Endothelial cell of umbilical vein (primary cell): ENCODE measurements around the gene BANK1.

ENCODE experiments used
- CTCF ChIP-seq, 2 donors: IDR thresholded peaks; 1 replicate in 1 of 2; 2 replicates in 1 of 2; pipeline ENCODE4 v1.5.1; 2011; ENCODE audit warnings: low read length in 2 of 2, mild to moderate bottlenecking in 2 of 2, moderate library complexity in 2 of 2, control low read depth in 1 of 2, inconsistent platforms in 1 of 2, low read depth in 1 of 2; ENCODE audit not compliant: insufficient read depth in 1 of 2; ENCODE audit errors: extremely low read depth in 1 of 2
- EZH2 ChIP-seq: IDR thresholded peaks from 2 replicates; pipeline ENCODE4 v1.6.1; 2012; ENCODE audit warnings: borderline replicate concordance, low read depth, mild to moderate bottlenecking, moderate library complexity, low read length, inconsistent platforms; ENCODE audit not compliant: severe bottlenecking
- FOS ChIP-seq: IDR thresholded peaks from 2 replicates; pipeline ENCODE4 v1.6.1; 2011; ENCODE audit warnings: mild to moderate bottlenecking, low read length, moderate library complexity, borderline replicate concordance; ENCODE audit not compliant: insufficient read depth
- GATA2 ChIP-seq: IDR thresholded peaks from 2 replicates; pipeline ENCODE4 v1.7.0; 2011; ENCODE audit warnings: low read depth, mild to moderate bottlenecking, moderate library complexity, mixed read lengths, low read length; ENCODE audit not compliant: insufficient read length, insufficient read depth
- JUN ChIP-seq: IDR thresholded peaks from 2 replicates; pipeline ENCODE4 v1.6.1; 2011; ENCODE audit warnings: borderline replicate concordance, low read depth; ENCODE audit not compliant: insufficient read length, insufficient read depth
- MAX ChIP-seq: IDR thresholded peaks from 2 replicates; pipeline ENCODE4 v1.6.1; 2011; ENCODE audit not compliant: insufficient read depth, insufficient read length
- MYC ChIP-seq: IDR thresholded peaks from one replicate; pipeline ENCODE4 v1.6.1; 2011; ENCODE audit warnings: mild to moderate bottlenecking, low read depth, low read length
- POLR2A ChIP-seq: IDR thresholded peaks from 2 replicates; pipeline ENCODE4 v1.6.1; 2012; ENCODE audit warnings: low read depth, mild to moderate bottlenecking, control low read depth, low read length
- POLR2AphosphoS5 ChIP-seq: IDR thresholded peaks from 2 replicates; pipeline ENCODE4 v1.6.1; 2012; ENCODE audit warnings: low read depth, mild to moderate bottlenecking, control low read depth, low read length, moderate library complexity; ENCODE audit not compliant: insufficient read depth

- TF ChIP-seq CTCF (IDR thresholded peaks at IDR 0.05; ENCODE audit: extremely low read depth in 1 of 2, insufficient read depth in 1 of 2, low read depth in 1 of 2, low read length in 2 of 2): no peak
- TF ChIP-seq MAX: no peak
- TF ChIP-seq POLR2A: no peak
- no peak for TF ChIP-seq JUN
- no peak for TF ChIP-seq POLR2AphosphoS5
- no peak for TF ChIP-seq EZH2
- TF ChIP-seq MYC: no peak
- TF ChIP-seq GATA2: no peak
- no peak for TF ChIP-seq FOS
These were observed 124.2 kb downstream of the BANK1 start for GRCh38 chr4:101914761-101915160.
